Skin epidermis (tissue), 12 donors: ENCODE data around the gene EPHB2.
"Not testable (repeated sequence)": the region's sequence is repeated elsewhere in the genome, so short reads cannot be mapped to it uniquely, and the experiment has no call there.

ENCODE experiments used
- H3K27ac ChIP-seq, 21 experiments: fragments of 200-600 bp; sonication (generic) in 11 of 21; one replicate each; pipeline ENCODE4 v1.5.0; 2020; ENCODE audit warnings: mild to moderate bottlenecking in 3 of 21, inconsistent platforms in 2 of 21, moderate library complexity in 2 of 21
- H3K4me3 ChIP-seq, 7 experiments: fragments of 200-600 bp; sonication (generic) in 2 of 7; one replicate each; pipeline ENCODE4 v1.5.0; 2020; ENCODE audit warnings: inconsistent platforms in 2 of 7, mild to moderate bottlenecking in 2 of 7, moderate library complexity in 1 of 7

Gene EPHB2

GRCh38 chr1:22688466-22688865 lies 22.2 kb upstream of the EPHB2 start:
- Histone ChIP-seq H3K4me3 (no peak overlapping the region), H3K27ac (no peak overlapping the region)

- Histone ChIP-seq H3K4me3 (no peak overlapping the region), H3K27ac (no peak overlapping the region)
Observed at GRCh38 chr1:22689505-22689904, 21.1 kb upstream of the EPHB2 start.

- H3K4me3 ChIP-seq, result no peak overlapping the region
- no peak overlapping the region for H3K27ac ChIP-seq
Observed at GRCh38 chr1:22691031-22691753, 19.4 kb upstream of the EPHB2 start.

- no peak overlapping the region for H3K27ac ChIP-seq
- H3K4me3 ChIP-seq, result no peak overlapping the region
Observed at GRCh38 chr1:22694172-22694571, 16.5 kb upstream of the EPHB2 start.

- Histone ChIP-seq H3K4me3 (no peak overlapping the region), H3K27ac (no peak overlapping the region)
Observed at GRCh38 chr1:22696610-22697009, 14.0 kb upstream of the EPHB2 start.

GRCh38 chr1:22697980-22698379 lies 12.7 kb upstream of the EPHB2 start:
- Histone ChIP-seq H3K27ac (no peak overlapping the region), H3K4me3 (no peak overlapping the region)

GRCh38 chr1:22699681-22700520 lies 10.7 kb upstream of the EPHB2 start:
- Histone ChIP-seq H3K4me3 (no peak overlapping the region), H3K27ac (no peak overlapping the region)

GRCh38 chr1:22702296-22703085 lies 8.1 kb upstream of the EPHB2 start:
- no peak overlapping the region for H3K27ac ChIP-seq
- H3K4me3 ChIP-seq, result no peak overlapping the region

- no peak overlapping the region for H3K27ac ChIP-seq
- no peak overlapping the region for H3K4me3 ChIP-seq
Observed at GRCh38 chr1:22704440-22705067, 6.1 kb upstream of the EPHB2 start.

- Histone ChIP-seq H3K27ac (no peak overlapping the region), H3K4me3 (no peak overlapping the region)
Observed at GRCh38 chr1:22705586-22705985, 5.1 kb upstream of the EPHB2 start.

GRCh38 chr1:22706100-22706499 lies 4.5 kb upstream of the EPHB2 start:
- H3K4me3 ChIP-seq, H3K27ac ChIP-seq: not testable (repeated sequence)

GRCh38 chr1:22708777-22709176 lies 1.9 kb upstream of the EPHB2 start:
- H3K4me3 ChIP-seq, result no peak overlapping the region
- no peak overlapping the region for H3K27ac ChIP-seq

GRCh38 chr1:22709227-22709626 lies 1.4 kb upstream of the EPHB2 start:
- Histone ChIP-seq H3K27ac (no peak overlapping the region), H3K4me3 (no peak overlapping the region)

GRCh38 chr1:22709891-22710700 lies 543 bp upstream of the EPHB2 start:
- H3K27ac ChIP-seq, result peak overlapping the region in 7 of 21 experiments; percentile 11 to 52 (median 31)
- peak overlapping the region; percentile 14 to 41 (median 28) for H3K4me3 ChIP-seq

- Histone ChIP-seq H3K4me3 (peak overlapping the region; percentile 16 to 45 (median 36)), H3K27ac (peak overlapping the region in 2 of 21 experiments; percentile 5 to 50)
Observed at GRCh38 chr1:22711071-22711470, 432 bp downstream of the EPHB2 start.

- peak overlapping the region; percentile 16 to 45 (median 36) for H3K4me3 ChIP-seq
- H3K27ac ChIP-seq, result peak overlapping the region in 3 of 21 experiments; percentile 5 to 50 (median 8)
Observed at GRCh38 chr1:22711591-22712501, 1.2 kb downstream of the EPHB2 start.

- H3K27ac ChIP-seq, result no peak overlapping the region
- no peak overlapping the region for H3K4me3 ChIP-seq
Observed at GRCh38 chr1:22712502-22713271, 2.0 kb downstream of the EPHB2 start.
